Renal cortical epithelial cell (primary cell): ENCODE data around the gene DENND5A. TPM values are rescaled to one million over a fixed set of nuclear protein-coding genes. Genes with fewer than 3 reads are reported as not detected.
"Not testable (repeated sequence)": the region's sequence is repeated elsewhere in the genome, so short reads cannot be mapped to it uniquely, and the experiment has no call there.

ENCODE experiments used
- DNase-seq: peaks from one replicate; pipeline ENCODE4 v3.0.0-alpha.2; 2011; ENCODE audit warnings: low read depth
- total RNA-seq: library from RNA; depleted of rRNA; stranded (reverse); fragments of >200 nt; gene quantifications from 2 replicates; pipeline ENCODE4 v1.2.3, GENCODE V29; 2014

Gene DENND5A
- total RNA-seq, 1 donor from 2014 or later = 216 TPM

GRCh38 chr11:9097186-9097943, 167.8 kb downstream of the DENND5A start:
- DNase-seq = not testable (repeated sequence)

DNA sequence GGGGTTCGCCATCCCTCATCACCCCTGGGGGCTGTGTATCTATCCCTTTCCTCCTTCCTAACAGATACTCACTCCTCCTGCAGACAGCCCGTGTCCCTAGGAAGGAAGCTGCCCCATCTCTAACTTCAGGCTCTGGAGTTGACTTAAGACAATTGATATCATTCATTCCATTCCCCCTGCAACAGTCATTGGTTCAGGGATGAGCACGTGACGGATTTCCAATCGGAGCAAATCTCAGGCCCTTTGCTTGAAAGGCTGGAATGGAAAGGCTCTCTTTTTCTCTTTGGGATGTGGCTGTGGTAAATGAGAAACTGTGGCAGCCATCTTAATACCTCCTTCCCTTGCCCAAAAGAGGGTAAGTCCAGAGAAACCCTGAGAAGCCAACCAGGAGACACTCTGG, 168.7 kb downstream of the DENND5A start:
- no peak for DNase-seq

- no peak for DNase-seq
Measured at GRCh38 chr11:9095421-9095820, 169.7 kb downstream of the DENND5A start.

GRCh38 chr11:9094420-9094819, 170.7 kb downstream of the DENND5A start:
- DNase-seq = no peak

DNA sequence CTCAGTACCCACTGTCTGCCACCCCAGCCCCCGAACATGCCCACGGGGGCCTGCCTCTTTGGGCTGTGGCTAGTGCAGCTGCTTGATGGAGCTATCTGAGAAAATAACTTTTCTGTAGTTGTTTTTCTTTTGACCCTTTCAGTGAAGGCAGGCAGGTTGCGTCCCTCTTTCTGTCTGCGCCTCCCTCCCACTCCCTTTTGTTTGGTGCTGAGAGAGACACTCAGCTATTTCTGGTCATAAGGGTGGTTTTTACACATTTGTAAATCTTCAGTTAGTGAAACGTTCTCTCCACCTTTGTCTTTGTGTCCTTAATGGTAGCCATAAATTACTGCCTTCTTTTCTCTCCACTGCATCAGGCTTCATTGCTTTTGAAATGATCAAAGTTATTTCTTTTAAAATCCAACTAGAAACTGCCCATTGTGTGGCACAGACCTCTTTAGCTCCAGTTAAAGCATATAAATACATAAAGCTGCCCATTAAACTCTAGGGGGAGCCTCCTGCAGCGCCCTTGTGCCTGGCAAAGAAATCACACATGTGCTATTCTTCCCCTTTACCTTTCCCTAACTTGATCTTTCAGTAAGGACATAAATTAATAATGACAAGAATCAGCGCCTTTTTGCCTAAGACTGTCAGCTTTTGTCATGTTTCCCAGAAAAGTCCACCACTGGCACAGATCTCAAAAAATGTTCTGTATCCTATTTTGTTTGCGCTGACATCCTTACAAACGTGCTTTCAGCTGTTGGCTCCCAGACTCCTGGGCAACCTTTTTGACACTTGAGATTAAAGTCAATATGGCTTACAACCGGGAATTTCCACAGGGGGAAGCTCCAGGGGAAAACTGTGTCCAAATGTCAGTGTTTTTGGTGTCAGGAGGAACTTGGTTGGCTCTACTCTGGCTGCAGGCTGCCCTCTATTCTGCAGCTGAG, 172.0 kb downstream of the DENND5A start:
- DNase-seq = no peak

DNA sequence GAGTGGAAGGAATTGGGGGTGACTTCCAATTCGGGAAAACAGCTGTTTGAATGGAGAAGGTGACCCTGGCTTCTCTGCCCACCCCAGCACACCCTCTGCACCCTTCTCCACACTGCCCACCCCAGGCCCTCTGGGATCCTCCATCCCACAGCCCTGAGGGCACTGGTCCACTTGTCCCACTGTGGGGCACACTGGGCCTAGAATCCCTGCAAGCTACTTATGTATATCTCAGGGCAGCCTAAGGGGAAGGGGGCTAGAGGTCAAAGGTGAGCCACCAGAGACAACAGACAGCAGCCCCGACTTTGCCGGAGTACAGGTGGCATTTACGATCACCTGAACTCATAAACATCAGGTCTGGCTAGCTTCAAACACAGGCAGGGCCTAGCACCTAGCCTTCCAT, 173.1 kb downstream of the DENND5A start:
- DNase-seq = no peak

DNA sequence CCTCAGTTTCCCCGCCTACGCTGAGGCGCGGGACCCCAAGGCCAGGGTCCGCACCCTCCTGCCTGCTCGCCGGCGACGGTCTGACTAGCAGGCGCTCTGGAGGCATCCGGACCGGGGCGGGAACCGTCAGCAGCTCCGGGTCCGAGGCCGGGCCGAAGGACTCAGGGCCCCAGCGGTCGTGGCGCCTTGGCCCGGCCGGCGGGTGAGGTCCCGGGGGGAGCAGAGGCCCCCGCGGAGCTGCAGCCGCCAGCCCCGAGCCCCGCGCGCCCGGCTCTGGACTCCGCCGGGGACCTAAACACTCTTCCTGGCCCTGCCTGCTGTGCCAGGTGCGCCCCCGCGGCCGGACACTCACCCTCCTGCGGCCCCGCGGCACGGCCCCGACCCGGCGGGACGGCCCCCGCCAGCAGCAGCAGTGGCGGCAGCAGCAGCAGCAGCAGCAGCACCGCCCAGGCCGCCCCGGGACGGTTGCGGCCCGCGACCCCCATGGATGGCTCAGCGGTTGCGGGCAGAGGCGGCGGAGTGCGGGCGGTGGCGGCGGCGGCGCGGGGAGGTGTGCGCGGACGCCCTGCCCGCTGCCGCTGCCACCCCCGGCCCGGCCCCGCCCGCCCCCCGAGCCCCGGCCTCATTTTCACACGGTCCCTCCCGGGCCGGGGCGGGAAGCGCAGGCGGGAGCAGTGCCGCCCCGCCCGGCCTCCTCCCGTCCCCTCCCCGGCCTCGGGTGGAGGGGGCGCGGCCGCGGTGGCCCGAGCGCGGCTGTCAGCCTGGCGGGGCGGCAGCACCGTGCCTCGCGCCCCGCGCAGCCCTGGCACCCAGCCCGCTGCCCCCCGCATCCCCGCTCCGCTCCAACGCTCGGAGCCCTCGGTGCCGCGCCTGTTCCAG, 173.9 kb downstream of the DENND5A start, which contains the start of gene SCUBE2:
TSS of gene SCUBE2 (minus strand) at position 556 of the 879 bp plus-strand sequence. CDS start at position 485, 71 bp downstream.
- DNase-seq = no peak

DNA sequence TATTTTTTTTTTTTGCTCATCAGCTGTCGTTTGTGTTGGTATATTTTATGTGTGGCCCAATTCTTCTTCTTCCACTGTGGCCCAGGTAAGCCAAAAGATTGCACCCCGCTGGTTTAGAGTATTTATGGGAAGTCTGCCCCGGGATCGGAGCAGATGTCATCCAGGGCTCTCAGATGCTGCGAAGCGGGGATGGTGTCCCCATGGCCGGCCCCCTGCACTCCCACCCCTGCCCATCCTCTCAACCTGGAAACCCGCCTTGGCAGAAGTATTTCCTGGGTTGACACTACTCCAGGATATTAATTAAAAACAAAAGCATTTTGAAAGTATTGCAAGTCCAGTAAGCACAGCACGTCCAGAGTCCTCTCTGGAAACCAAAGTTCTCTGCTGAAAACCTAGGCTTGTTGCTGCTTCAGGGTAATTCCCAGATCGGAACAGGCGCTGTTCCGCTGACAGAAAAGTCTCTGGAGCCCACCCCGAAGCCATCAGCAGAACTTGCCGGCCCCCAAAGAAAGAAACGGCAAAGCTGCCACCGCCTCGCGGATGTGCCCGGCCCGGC, 174.6 kb downstream of the DENND5A start:
- DNase-seq = no peak

GRCh38 chr11:9089636-9090035, 175.5 kb downstream of the DENND5A start:
- DNase-seq = no peak

DNA sequence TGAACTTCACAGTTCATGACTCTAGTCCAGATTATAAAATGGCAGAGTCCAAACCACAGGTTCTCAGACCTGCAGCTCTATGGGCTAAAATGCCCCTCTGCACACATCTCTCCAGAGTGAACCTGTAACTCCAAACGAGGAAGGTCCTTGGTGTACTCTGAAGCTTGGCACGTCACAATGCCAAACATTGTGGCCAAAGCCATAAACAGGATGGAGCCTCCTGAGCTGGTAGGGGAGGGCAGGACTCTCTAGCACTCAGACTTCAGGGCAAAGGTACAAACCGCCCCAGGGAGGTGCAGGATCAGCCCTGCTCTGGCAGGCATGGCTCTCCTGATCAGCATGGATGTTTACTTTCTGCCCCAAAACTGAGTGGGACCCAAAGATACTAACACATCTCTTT, 176.1 kb downstream of the DENND5A start:
- no peak for DNase-seq

Other genes with a start within 250 kb of the DENND5A start
- 0.87 and 1.4 TPM in 2 replicates for gene SCUBE2, start 173.8 kb downstream of the DENND5A start, total RNA-seq
- gene TMEM41B, start 49.2 kb upstream of the DENND5A start, total RNA-seq = 32.6 and 81.1 TPM in 2 replicates
- 129 and 159 TPM in 2 replicates for gene IPO7, start 119.3 kb upstream of the DENND5A start, total RNA-seq
- gene ZNF143, start 195.7 kb upstream of the DENND5A start, total RNA-seq = 25.5 and 40.0 TPM in 2 replicates